Stomach (tissue), 4 donors: ENCODE results near the gene ATP5PD.

ENCODE experiments used
- EP300 ChIP-seq: sonication (generic); formaldehyde crosslinking; IDR thresholded peaks from one replicate; pipeline ENCODE4 v1.6.1; 2017; ENCODE audit warnings: antibody characterized with exemption
- POLR2A ChIP-seq, 4 donors: fragments of 450-650 bp; IDR thresholded peaks; one replicate each; pipeline ENCODE4 v1.6.1; 2016; ENCODE audit warnings: antibody characterized with exemption in 4 of 4, control low read depth in 2 of 4, mild to moderate bottlenecking in 1 of 4, moderate library complexity in 1 of 4
- POLR2AphosphoS5 ChIP-seq, 3 donors: sonication (generic); formaldehyde crosslinking; IDR thresholded peaks; one replicate each; pipeline ENCODE4 v1.6.1; 2016; ENCODE audit warnings: antibody characterized with exemption in 3 of 3
- TF ChIP-seq, protein P1 (sequence below), 7 experiments: fragments of 450-650 bp in 4 of 7; fragments of 200-600 bp in 3 of 7; sonication (generic) in 3 of 7; IDR thresholded peaks; one replicate each; pipeline ENCODE4 v1.5.1; 2016 to 2019; ENCODE audit warnings: antibody characterized with exemption in 7 of 7, control low read depth in 2 of 7, mild to moderate bottlenecking in 1 of 7

DNA sequence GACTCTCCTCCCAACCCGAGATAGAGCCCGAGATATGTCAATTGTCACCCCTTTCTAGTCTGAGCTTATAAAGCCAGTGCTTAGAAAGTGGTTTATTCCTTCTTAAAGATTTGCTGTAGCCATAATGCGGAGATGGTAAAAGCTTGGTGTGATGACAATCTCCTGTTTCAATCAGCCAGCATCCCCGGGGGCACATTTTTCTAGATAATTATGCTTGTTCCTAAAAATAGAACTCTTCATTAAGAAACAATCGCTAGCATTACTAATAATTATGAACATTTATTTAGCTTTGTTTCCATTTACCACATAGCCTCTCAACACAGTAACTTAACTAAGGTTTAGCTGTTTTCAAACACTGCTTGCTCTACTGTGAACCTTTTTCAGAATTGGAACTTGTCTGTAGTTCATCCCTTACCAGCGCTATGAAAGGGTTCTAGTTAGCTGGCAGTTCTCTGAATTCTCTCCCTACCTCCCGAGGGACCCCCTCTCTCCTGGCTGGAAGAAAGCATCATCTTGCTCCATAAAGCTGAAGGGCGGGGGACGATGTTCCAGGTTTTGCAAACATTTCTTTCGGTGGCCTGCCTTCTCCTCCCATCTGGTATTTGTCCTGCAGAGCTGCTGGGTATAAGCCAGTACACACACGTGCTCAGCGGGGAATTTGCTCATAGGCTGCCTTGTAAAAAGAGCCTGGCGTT, 35.2 kb downstream of the ATP5PD start:
- TF ChIP-seq, protein P1, sequence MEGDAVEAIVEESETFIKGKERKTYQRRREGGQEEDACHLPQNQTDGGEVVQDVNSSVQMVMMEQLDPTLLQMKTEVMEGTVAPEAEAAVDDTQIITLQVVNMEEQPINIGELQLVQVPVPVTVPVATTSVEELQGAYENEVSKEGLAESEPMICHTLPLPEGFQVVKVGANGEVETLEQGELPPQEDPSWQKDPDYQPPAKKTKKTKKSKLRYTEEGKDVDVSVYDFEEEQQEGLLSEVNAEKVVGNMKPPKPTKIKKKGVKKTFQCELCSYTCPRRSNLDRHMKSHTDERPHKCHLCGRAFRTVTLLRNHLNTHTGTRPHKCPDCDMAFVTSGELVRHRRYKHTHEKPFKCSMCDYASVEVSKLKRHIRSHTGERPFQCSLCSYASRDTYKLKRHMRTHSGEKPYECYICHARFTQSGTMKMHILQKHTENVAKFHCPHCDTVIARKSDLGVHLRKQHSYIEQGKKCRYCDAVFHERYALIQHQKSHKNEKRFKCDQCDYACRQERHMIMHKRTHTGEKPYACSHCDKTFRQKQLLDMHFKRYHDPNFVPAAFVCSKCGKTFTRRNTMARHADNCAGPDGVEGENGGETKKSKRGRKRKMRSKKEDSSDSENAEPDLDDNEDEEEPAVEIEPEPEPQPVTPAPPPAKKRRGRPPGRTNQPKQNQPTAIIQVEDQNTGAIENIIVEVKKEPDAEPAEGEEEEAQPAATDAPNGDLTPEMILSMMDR (IDR thresholded peaks at IDR 0.05): no peak
- peak; percentile 50 to 74 (median 71) for TF ChIP-seq POLR2AphosphoS5 (IDR thresholded peaks at IDR 0.05)
- no peak for TF ChIP-seq POLR2A (IDR thresholded peaks at IDR 0.05)
- no peak for TF ChIP-seq EP300
